ENCODE results near the gene TPPP2.

GRCh38 chr14:21043387-21043973 lies 13.5 kb downstream of the TPPP2 start:
- TF ChIP-seq CTCF (conservative IDR thresholded peaks at IDR 0.05; ENCODE audit: low read length) (no peak), EZH2phosphoT487 (IDR thresholded peaks at IDR 0.05; ENCODE audit: borderline replicate concordance) (no peak)
